Endothelial cell of umbilical vein (primary cell): ENCODE results near the gene NEURL2.
"Not testable (repeated sequence)": the region's sequence is repeated elsewhere in the genome, so short reads cannot be mapped to it uniquely, and the experiment has no call there.

ENCODE experiments used
- CTCF ChIP-seq, 2 donors: IDR thresholded peaks; 1 replicate in 1 of 2; 2 replicates in 1 of 2; pipeline ENCODE4 v1.5.1; 2011; ENCODE audit warnings: low read length in 2 of 2, mild to moderate bottlenecking in 2 of 2, moderate library complexity in 2 of 2, control low read depth in 1 of 2, inconsistent platforms in 1 of 2, low read depth in 1 of 2; ENCODE audit not compliant: insufficient read depth in 1 of 2; ENCODE audit errors: extremely low read depth in 1 of 2
- EZH2 ChIP-seq: IDR thresholded peaks from 2 replicates; pipeline ENCODE4 v1.6.1; 2012; ENCODE audit warnings: borderline replicate concordance, low read depth, mild to moderate bottlenecking, moderate library complexity, low read length, inconsistent platforms; ENCODE audit not compliant: severe bottlenecking
- GATA2 ChIP-seq: IDR thresholded peaks from 2 replicates; pipeline ENCODE4 v1.7.0; 2011; ENCODE audit warnings: low read depth, mild to moderate bottlenecking, moderate library complexity, mixed read lengths, low read length; ENCODE audit not compliant: insufficient read length, insufficient read depth
- POLR2AphosphoS5 ChIP-seq: IDR thresholded peaks from 2 replicates; pipeline ENCODE4 v1.6.1; 2012; ENCODE audit warnings: low read depth, mild to moderate bottlenecking, control low read depth, low read length, moderate library complexity; ENCODE audit not compliant: insufficient read depth

GRCh38 chr20:45901332-45901731 lies 10.3 kb upstream of the NEURL2 start:
- TF ChIP-seq CTCF (IDR thresholded peaks at IDR 0.05; ENCODE audit: extremely low read depth in 1 of 2, insufficient read depth in 1 of 2, low read depth in 1 of 2, low read length in 2 of 2); GATA2; POLR2AphosphoS5; EZH2: not testable (repeated sequence)
